Esophagus squamous epithelium (tissue), 5 donors: ENCODE measurements around the gene ECHS1. TPM values are rescaled to one million over a fixed set of nuclear protein-coding genes. Genes with fewer than 3 reads are reported as not detected.

Experiments used
- DNase-seq: peaks from one replicate; lab custom pipeline; 2025; lab: John Stamatoyannopoulos, UW
- H3K27ac ChIP-seq, 4 donors: fragments of 200-600 bp; sonication (generic); one replicate each; pipeline ENCODE4 v1.5.1; 2016 to 2019; ENCODE audit warnings: mild to moderate bottlenecking in 1 of 4
- H3K27me3 ChIP-seq, 4 donors: fragments of 200-600 bp; sonication (generic); 1 replicate in 3 of 4; 2 replicates in 1 of 4; pipeline versions ENCODE4 v1.5.1 to v1.6.0; 2017 to 2021; ENCODE audit warnings: antibody characterized with exemption in 1 of 4
- H3K36me3 ChIP-seq, 3 donors: fragments of 200-600 bp; sonication (generic); one replicate each; pipeline ENCODE4 v1.5.1; 2016 to 2019
- H3K4me1 ChIP-seq, 3 donors: fragments of 200-600 bp; sonication (generic); one replicate each; pipeline ENCODE4 v1.5.1; 2017 to 2019
- H3K4me3 ChIP-seq, 4 donors: fragments of 200-600 bp; sonication (generic); 1 replicate in 3 of 4; 2 replicates in 1 of 4; pipeline ENCODE4 v1.5.1; 2016 to 2019; ENCODE audit warnings: mild to moderate bottlenecking in 2 of 4, moderate library complexity in 1 of 4
- H3K9me3 ChIP-seq, 3 donors: fragments of 200-600 bp; sonication (generic); one replicate each; pipeline ENCODE4 v1.5.1; 2016 to 2019
- CTCF ChIP-seq, 6 experiments: fragments of 450-650 bp in 4 of 6; fragments of 200-600 bp in 2 of 6; sonication (generic) in 2 of 6; IDR thresholded peaks; one replicate each; pipeline ENCODE4 v1.5.1; 2016 to 2019; ENCODE audit warnings: antibody characterized with exemption in 6 of 6, mild to moderate bottlenecking in 4 of 6, moderate library complexity in 4 of 6
- POLR2A ChIP-seq, 4 donors: fragments of 450-650 bp; IDR thresholded peaks; one replicate each; pipeline ENCODE4 v1.6.1; 2017; ENCODE audit warnings: antibody characterized with exemption in 4 of 4, mild to moderate bottlenecking in 4 of 4, moderate library complexity in 3 of 4
- WGBS, 2 donors: methylation state at CpG; one replicate each; pipeline ENCODE4 v1.1.5; 2018; 5-methylcytosine and 5-hydroxymethylcytosine counted together
- intact Hi-C: fragments of 100-400 bp; cut with DNase I; formaldehyde crosslinking; loops from one replicate; pipeline ENCODE4 v1.15.0; 2022
- total RNA-seq, 4 donors: library from RNA; depleted of rRNA; stranded (reverse); fragments of >200 nt; gene quantifications; one replicate each; pipeline ENCODE4 v1.1.0, GENCODE V29; 2016
- donor health status: DM: yes; HTN: yes; CAD: no.

The ECHS1 gene
- total RNA-seq, 4 donors from 2014 or later, result 75.0 to 115 (median 99.2) TPM

DNA sequence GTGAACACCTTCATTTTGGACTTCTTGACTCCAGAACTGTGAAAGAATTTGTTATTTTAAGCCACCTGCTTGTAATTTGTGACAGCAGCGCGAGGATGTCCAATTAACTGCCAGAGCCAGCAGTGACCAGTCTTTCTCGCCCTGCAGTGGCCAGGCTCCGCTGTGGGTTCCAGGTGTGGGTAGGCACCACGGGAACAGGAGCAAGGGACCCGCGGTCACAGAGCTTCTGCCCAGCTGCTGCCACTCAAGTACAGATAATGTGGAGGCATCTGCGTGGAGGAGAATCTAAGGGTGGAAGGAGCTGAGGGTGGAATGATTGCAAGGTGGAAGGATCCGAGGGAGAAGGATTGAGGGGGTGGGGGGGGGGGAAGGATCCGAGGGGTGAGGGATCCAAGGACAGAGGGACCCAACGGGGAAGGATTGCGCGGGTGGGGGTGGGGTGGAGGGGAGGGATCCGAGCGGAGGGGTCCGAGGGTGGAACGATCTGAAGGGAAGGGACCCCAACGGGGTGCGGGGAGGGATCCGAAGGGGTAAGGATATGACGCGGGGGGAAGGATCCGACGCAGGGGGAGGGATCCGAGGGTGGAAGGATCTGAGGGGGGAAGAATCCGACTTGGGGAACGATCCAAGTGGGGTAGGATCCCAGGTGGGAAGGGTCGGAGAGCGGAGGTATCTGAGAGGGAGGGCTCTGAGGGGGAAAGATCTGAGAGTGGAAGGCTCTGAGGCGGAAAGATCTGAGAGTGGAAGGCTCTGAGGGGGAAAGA, 40.0 kb downstream of the ECHS1 start:
- intact Hi-C loops, result no loop called here
- WGBS, 2 donors, result 75 to 82% methylated on average over 24 of the region's 30 CpGs
- Histone ChIP-seq H3K27me3 (peaks cover 8 to 87% (median 28%) of the 10 kb centered on the region in 4 donors), H3K27ac (no peak overlapping the region), H3K9me3 (no peaks in the 10 kb centered on the region), H3K4me3 (no peak overlapping the region), H3K36me3 (no peaks in the 10 kb centered on the region), H3K4me1 (peaks cover 18 to 34% (median 24%) of the 10 kb centered on the region in 3 donors)
- no peak for DNase-seq
- TF ChIP-seq POLR2A (IDR thresholded peaks at IDR 0.05), result no peak
- no peak for TF ChIP-seq CTCF (IDR thresholded peaks at IDR 0.05)

DNA sequence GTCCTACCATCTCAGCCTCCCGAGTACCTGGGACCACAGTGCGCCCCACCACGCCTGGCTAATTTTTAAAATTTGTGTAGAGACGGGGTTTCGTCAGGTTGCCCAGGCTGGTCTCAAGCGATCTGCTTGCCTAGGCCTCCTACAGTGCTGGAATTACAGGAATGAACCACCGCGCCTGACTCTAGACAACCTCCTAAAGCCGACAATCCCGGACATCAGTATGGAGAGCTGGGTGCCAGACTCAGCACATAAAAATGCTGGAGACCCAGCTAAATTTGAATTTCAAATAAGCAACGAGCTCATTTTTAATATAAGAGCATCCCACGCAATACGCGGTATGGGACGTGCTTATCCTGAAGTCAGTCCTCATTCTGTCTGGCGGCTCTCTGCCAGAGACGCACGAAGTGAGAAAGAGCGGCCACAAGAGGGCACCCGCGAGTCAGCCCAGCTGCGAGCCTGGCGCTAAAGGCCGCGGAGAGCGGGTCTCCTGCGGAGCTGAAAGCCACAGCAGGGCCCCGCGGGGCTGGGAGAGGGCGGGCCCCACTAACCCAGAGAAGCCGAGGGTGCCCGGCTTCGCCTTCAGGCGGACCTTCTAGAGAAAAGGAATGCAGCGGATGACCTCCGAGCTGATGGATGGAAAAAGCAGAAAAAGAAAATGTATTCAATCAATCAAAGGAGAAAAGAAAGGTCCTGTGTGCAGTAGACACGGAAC, 43.5 kb downstream of the ECHS1 start:
- no peaks in the 10 kb centered on the region for H3K9me3 ChIP-seq
- intact Hi-C loops, result no loop called here
- WGBS, 2 donors, result 7 to 17% methylated on average over 12 to 26 of the region's 37 CpGs
- H3K4me3 ChIP-seq, result peak overlapping the region in 3 of 4 donors; percentile 20 to 57 (median 30)
- H3K4me1 ChIP-seq, result peaks cover 15 to 36% (median 19%) of the 10 kb centered on the region in 3 donors
- TF ChIP-seq POLR2A (IDR thresholded peaks at IDR 0.05) (no peak), CTCF (IDR thresholded peaks at IDR 0.05) (peak; percentile 82 to 97 (median 86))
- H3K36me3 ChIP-seq, result no peaks in the 10 kb centered on the region
- peaks cover 15 to 87% (median 34%) of the 10 kb centered on the region in 4 donors for H3K27me3 ChIP-seq
- no peak overlapping the region for H3K27ac ChIP-seq
- DNase-seq, result no peak

DNA sequence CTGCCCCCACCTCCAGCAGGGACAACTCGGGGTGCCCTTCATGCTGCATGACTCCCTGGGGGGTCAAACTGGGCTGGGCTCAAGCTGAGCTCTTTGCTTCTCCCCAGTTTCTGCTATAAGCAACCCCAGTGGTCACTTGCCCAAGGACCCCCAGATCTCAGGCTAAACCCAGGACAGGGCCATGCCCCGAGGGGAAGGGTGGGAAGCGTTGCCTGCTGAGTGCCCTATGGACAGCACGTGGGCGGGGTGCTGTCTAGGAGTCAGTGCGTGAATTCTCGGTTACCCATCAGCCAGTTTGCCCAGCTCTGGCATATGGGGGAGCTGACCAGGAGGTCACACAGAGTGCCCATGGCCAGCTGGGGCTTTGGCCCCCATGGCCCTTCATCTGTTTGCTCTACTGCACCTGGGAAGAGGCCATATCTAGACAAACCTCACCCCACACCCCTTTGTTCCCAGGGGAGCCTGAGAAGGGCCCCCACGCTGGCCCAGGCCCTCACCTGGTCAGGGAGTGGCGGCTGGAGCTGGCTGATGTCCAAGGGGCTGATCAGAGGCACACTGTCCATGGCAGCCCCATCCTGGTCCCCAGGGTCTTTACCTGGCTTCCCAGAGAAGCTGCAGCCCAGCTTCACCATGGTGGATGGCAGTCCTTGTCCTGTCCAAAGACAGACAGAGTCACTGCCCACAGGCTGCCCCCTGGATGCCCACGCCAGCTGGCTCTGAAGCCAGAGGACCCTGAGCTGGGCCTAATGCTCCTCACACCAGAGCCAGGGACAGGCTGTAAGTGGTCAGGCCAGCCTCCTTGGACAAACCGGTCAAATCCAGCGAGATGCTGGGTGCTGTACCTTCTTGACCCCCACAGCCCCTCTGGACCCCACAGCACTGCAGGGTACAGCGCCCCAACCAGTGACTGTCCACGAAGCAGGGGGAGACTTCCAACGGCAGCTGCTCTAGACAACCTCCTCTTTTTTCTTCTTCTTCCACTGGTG, 44.5 kb downstream of the ECHS1 start:
- H3K4me1 ChIP-seq, result peaks cover 18 to 42% (median 19%) of the 10 kb centered on the region in 3 donors
- no peak for DNase-seq
- intact Hi-C loops, result no loop called here
- 68 to 83% methylated on average over 6 to 11 of the region's 15 CpGs for WGBS, 2 donors
- H3K4me3 ChIP-seq, result no peak overlapping the region
- H3K27ac ChIP-seq, result no peak overlapping the region
- peaks cover 15 to 91% (median 33%) of the 10 kb centered on the region in 4 donors for H3K27me3 ChIP-seq
- no peaks in the 10 kb centered on the region for H3K9me3 ChIP-seq
- H3K36me3 ChIP-seq, result no peaks in the 10 kb centered on the region
- TF ChIP-seq CTCF (IDR thresholded peaks at IDR 0.05), result no peak

- intact Hi-C loops, result no loop called here
- no peak for DNase-seq
- H3K4me3 ChIP-seq, result no peak overlapping the region
- TF ChIP-seq CTCF (IDR thresholded peaks at IDR 0.05), result no peak
- TF ChIP-seq POLR2A (IDR thresholded peaks at IDR 0.05), result no peak
- 18 to 20% methylated on average over 2 to 3 of the region's 12 CpGs for WGBS, 2 donors
- no peak overlapping the region for H3K27ac ChIP-seq
- no peaks in the 10 kb centered on the region for H3K36me3 ChIP-seq
- H3K4me1 ChIP-seq, result peaks cover 18 to 42% (median 19%) of the 10 kb centered on the region in 3 donors
- peaks cover 15 to 84% (median 33%) of the 10 kb centered on the region in 4 donors for H3K27me3 ChIP-seq
- H3K9me3 ChIP-seq, result no peaks in the 10 kb centered on the region
These were observed 45.4 kb downstream of the ECHS1 start for GRCh38 chr10:133327651-133328357.
